ENCODE data around the gene GREM1.

The GREM1 gene

DNA sequence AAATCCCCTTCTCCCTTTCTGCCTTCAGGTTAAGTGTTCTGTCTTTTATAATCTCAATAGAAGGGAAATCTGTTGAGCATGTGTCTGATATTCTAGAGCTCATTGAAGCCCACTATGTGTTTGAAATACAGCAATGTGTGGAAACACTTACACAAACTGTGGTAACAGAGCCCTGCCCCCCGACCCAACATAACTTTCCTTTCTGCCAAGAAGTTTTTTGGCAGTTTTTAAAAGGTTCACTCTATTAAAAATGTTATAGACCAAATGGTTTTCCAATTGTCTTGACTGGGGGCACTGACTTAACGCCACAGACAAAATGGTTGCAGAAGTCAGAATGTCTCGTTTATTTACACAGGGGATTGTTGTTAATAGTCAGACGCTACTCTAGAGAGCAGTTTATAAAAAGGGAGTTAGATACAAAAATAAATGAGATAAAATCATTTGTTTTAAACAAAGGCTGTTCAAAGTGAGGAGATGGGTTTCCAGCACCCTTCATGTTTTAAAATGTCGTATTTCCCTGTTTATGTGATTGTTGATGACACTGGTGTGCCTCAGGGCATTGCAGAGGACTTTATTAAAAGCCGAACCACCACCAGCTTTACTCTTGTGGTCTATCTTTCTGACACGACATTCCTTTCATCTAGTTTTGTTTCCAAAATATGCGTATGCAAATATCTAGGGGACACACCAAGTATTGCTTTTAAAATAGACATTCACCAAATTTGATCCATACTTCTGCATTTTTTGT lies 26.7 kb upstream of the GREM1 start:
- no peak for TF ChIP-seq SIN3A (IDR thresholded peaks at IDR 0.05; ENCODE audit: borderline replicate concordance, insufficient read depth, low read length)
- TF ChIP-seq, protein P1, sequence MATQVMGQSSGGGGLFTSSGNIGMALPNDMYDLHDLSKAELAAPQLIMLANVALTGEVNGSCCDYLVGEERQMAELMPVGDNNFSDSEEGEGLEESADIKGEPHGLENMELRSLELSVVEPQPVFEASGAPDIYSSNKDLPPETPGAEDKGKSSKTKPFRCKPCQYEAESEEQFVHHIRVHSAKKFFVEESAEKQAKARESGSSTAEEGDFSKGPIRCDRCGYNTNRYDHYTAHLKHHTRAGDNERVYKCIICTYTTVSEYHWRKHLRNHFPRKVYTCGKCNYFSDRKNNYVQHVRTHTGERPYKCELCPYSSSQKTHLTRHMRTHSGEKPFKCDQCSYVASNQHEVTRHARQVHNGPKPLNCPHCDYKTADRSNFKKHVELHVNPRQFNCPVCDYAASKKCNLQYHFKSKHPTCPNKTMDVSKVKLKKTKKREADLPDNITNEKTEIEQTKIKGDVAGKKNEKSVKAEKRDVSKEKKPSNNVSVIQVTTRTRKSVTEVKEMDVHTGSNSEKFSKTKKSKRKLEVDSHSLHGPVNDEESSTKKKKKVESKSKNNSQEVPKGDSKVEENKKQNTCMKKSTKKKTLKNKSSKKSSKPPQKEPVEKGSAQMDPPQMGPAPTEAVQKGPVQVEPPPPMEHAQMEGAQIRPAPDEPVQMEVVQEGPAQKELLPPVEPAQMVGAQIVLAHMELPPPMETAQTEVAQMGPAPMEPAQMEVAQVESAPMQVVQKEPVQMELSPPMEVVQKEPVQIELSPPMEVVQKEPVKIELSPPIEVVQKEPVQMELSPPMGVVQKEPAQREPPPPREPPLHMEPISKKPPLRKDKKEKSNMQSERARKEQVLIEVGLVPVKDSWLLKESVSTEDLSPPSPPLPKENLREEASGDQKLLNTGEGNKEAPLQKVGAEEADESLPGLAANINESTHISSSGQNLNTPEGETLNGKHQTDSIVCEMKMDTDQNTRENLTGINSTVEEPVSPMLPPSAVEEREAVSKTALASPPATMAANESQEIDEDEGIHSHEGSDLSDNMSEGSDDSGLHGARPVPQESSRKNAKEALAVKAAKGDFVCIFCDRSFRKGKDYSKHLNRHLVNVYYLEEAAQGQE (IDR thresholded peaks at IDR 0.05; ENCODE audit: insufficient read depth in 1 of 2, low read depth in 2 of 2, low read length in 2 of 2): no peak
- TF ChIP-seq POLR2AphosphoS5 (IDR thresholded peaks at IDR 0.05; ENCODE audit: low read depth, low read length): no peak
- TF ChIP-seq FOXP2 (optimal IDR thresholded peaks at IDR 0.05; ENCODE audit: borderline replicate concordance, extremely low read depth, extremely low read length, insufficient read depth): no peak
- no peak for TF ChIP-seq TAF1 (IDR thresholded peaks at IDR 0.05; ENCODE audit: borderline replicate concordance, insufficient read depth, low read length)

GRCh38 chr15:32691689-32692038 lies 26.1 kb upstream of the GREM1 start:
- TF ChIP-seq, protein P1 (IDR thresholded peaks at IDR 0.05; ENCODE audit: insufficient read depth in 1 of 2, low read depth in 2 of 2, low read length in 2 of 2): no peak
- TF ChIP-seq SIN3A (IDR thresholded peaks at IDR 0.05; ENCODE audit: borderline replicate concordance, insufficient read depth, low read length) (no peak), POLR2AphosphoS5 (IDR thresholded peaks at IDR 0.05; ENCODE audit: low read depth, low read length) (no peak), FOXP2 (optimal IDR thresholded peaks at IDR 0.05; ENCODE audit: borderline replicate concordance, extremely low read depth, extremely low read length, insufficient read depth) (no peak), TAF1 (IDR thresholded peaks at IDR 0.05; ENCODE audit: borderline replicate concordance, insufficient read depth, low read length) (no peak)

GRCh38 chr15:32692286-32692685 lies 25.5 kb upstream of the GREM1 start:
- no peak for TF ChIP-seq POLR2AphosphoS5 (IDR thresholded peaks at IDR 0.05; ENCODE audit: low read depth, low read length)
- TF ChIP-seq TAF1 (IDR thresholded peaks at IDR 0.05; ENCODE audit: borderline replicate concordance, insufficient read depth, low read length): no peak
- TF ChIP-seq, protein P1 (IDR thresholded peaks at IDR 0.05; ENCODE audit: insufficient read depth in 1 of 2, low read depth in 2 of 2, low read length in 2 of 2): no peak
- no peak for TF ChIP-seq SIN3A (IDR thresholded peaks at IDR 0.05; ENCODE audit: borderline replicate concordance, insufficient read depth, low read length)
- no peak for TF ChIP-seq FOXP2 (optimal IDR thresholded peaks at IDR 0.05; ENCODE audit: borderline replicate concordance, extremely low read depth, extremely low read length, insufficient read depth)

- TF ChIP-seq TAF1 (IDR thresholded peaks at IDR 0.05; ENCODE audit: borderline replicate concordance, insufficient read depth, low read length): no peak
- TF ChIP-seq FOXP2 (optimal IDR thresholded peaks at IDR 0.05; ENCODE audit: borderline replicate concordance, extremely low read depth, extremely low read length, insufficient read depth): no peak
- no peak for TF ChIP-seq SIN3A (IDR thresholded peaks at IDR 0.05; ENCODE audit: borderline replicate concordance, insufficient read depth, low read length)
- no peak for TF ChIP-seq POLR2AphosphoS5 (IDR thresholded peaks at IDR 0.05; ENCODE audit: low read depth, low read length)
- TF ChIP-seq, protein P1 (IDR thresholded peaks at IDR 0.05; ENCODE audit: insufficient read depth in 1 of 2, low read depth in 2 of 2, low read length in 2 of 2): no peak
Observed at GRCh38 chr15:32694222-32694983, 23.4 kb upstream of the GREM1 start.
